ENCODE data around the gene HGFAC. TPM values are rescaled to one million over a fixed set of nuclear protein-coding genes. Genes with fewer than 3 reads are reported as not detected.

HGFAC gene
- total RNA-seq, 1 donor from 2014 or later: not detected

DNA sequence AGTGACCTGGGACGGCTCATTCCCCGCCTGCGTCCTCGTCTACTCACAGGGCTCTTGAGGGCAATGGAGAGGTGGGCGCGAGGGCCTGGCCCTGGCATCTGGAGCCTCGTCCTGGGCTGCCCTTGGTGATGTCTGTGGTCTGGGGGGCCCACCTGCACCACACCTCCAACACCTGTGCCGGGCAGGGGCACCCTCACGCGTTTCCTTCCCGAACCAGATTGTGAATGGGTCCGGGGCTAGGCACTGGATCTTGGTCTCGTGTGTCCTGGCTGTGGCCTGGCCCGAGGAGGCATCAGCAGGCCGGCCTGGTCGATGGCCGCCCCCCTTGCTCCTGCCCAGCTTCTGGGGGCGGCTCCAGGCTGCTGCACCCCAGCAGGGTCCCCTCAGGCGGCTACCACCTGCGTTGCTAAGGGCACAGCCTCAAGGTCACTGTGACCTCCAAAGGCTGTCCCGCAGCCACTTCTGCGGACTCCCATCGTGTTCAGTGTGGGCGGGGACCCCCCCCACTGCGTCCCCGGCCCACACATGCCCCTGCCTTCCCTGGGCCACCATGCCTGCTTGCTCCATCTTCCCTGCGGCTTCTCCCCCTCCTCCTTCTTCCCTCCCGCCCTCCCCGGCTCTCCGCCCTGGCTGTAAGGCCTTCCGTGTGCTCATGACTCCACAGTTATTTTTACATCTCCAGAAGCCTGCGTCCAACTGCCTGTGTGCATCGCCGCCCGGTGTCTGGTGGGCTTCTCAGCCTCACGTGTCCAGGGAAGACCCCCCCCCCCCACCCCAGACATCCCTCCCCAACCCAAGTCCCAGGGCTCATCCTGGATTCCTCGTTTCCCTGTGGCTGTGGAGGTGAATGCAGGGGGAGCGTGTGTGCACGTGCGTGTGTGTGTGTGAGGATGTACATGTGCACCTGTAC lies 25.2 kb downstream of the HGFAC start:
- Mint-ChIP-seq H3K36me3 (no peaks in the 10 kb centered on the region), H3K4me1 (peaks cover 31% of the 10 kb centered on the region), H3K27ac (no peak overlapping the region), H3K27me3 (ENCODE audit: insufficient read depth, low read depth) (peaks cover 11% of the 10 kb centered on the region), H3K4me3 (no peak overlapping the region), H3K9me3 (no peaks in the 10 kb centered on the region)
- Histone ChIP-seq H3K9ac (no peak overlapping the region), H3K4me2 (no peak overlapping the region), H3K27me3 (peaks cover 73% of the 10 kb centered on the region), H3F3A (ENCODE audit: low read depth) (peaks cover 25% of the 10 kb centered on the region), H3K4me1 (peaks cover 12% of the 10 kb centered on the region), H3K27ac (no peak overlapping the region), H4K20me1 (ENCODE audit: low read depth) (peaks cover 4% of the 10 kb centered on the region), H2AFZ (replicated peaks) (no peak overlapping the region), H3K36me3 (no peaks in the 10 kb centered on the region), H3K4me3 (no peak overlapping the region), H3K79me2 (ENCODE audit: low read depth) (no peaks in the 10 kb centered on the region), H3K9me3 (ENCODE audit: low read depth) (no peaks in the 10 kb centered on the region)
- DNase-seq (ENCODE audit: low spot score): peak; percentile 2
- TF ChIP-seq, protein P1, sequence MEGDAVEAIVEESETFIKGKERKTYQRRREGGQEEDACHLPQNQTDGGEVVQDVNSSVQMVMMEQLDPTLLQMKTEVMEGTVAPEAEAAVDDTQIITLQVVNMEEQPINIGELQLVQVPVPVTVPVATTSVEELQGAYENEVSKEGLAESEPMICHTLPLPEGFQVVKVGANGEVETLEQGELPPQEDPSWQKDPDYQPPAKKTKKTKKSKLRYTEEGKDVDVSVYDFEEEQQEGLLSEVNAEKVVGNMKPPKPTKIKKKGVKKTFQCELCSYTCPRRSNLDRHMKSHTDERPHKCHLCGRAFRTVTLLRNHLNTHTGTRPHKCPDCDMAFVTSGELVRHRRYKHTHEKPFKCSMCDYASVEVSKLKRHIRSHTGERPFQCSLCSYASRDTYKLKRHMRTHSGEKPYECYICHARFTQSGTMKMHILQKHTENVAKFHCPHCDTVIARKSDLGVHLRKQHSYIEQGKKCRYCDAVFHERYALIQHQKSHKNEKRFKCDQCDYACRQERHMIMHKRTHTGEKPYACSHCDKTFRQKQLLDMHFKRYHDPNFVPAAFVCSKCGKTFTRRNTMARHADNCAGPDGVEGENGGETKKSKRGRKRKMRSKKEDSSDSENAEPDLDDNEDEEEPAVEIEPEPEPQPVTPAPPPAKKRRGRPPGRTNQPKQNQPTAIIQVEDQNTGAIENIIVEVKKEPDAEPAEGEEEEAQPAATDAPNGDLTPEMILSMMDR (IDR thresholded peaks at IDR 0.05): no peak
- TF ChIP-seq EZH2phosphoT487 (IDR thresholded peaks at IDR 0.05) (no peak), EZH2 (IDR thresholded peaks at IDR 0.05) (no peak)

DNA sequence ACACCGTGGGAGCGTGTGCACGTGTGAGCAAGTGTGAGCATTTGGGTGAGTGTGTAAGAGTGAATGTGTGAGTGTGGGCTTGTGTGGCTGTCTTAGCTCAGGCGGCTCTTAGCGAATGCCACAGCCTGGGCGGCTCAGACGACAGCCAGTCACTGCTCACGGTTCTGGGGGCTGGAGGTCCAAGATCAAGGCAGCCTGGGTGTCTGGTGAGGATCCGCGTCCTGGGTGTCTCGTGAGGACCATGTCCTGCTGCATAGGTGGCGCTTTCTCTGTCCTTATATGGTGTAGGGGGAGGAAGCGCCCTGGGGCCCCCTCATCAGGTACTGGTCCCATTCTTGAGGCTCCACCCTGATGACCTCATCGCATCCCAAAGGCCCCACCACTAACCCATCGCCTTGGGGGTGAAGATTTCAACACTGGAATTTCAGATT lies 25.8 kb downstream of the HGFAC start:
- Histone ChIP-seq H3K4me3 (no peak overlapping the region), H3K9me3 (ENCODE audit: low read depth) (no peaks in the 10 kb centered on the region), H4K20me1 (ENCODE audit: low read depth) (no peaks in the 10 kb centered on the region), H3K27me3 (peaks cover 72% of the 10 kb centered on the region), H3K36me3 (no peaks in the 10 kb centered on the region), H3K9ac (no peak overlapping the region), H2AFZ (replicated peaks) (no peak overlapping the region), H3K4me2 (no peak overlapping the region), H3K4me1 (peaks cover 12% of the 10 kb centered on the region), H3F3A (ENCODE audit: low read depth) (peaks cover 20% of the 10 kb centered on the region), H3K27ac (no peak overlapping the region), H3K79me2 (ENCODE audit: low read depth) (no peaks in the 10 kb centered on the region)
- H3K4me3 Mint-ChIP-seq: no peak overlapping the region
- TF ChIP-seq, protein P1 (IDR thresholded peaks at IDR 0.05): no peak
- TF ChIP-seq EZH2phosphoT487 (IDR thresholded peaks at IDR 0.05) (no peak), EZH2 (IDR thresholded peaks at IDR 0.05) (no peak)
- H3K27me3 Mint-ChIP-seq (ENCODE audit: insufficient read depth, low read depth): peaks cover 12% of the 10 kb centered on the region
- peaks cover 26% of the 10 kb centered on the region for H3K4me1 Mint-ChIP-seq
- peak; percentile 6 for DNase-seq (ENCODE audit: low spot score)
- H3K27ac Mint-ChIP-seq: no peak overlapping the region
- no peaks in the 10 kb centered on the region for H3K9me3 Mint-ChIP-seq
- H3K36me3 Mint-ChIP-seq: no peaks in the 10 kb centered on the region

DNA sequence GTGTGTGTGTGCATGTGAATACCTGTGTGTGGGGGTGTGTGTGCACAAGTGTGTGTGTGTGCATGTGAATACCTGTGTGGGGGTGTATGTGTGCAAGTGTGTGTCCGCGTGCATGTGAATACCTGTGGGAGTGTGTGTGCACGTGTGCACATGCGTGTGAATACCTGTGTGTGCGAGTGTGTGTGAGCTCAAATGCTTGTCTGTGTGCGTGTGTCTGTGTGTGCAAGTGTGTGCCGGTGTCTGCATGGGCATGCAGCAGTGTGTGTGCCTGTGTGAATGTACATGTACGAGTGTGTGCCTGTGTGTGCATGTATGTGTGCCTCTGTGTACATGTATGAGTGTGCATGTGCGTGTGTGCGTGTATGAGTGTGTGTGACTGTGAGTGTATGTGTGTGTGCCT lies 26.4 kb downstream of the HGFAC start:
- H3K4me1 ChIP-seq: peaks cover 6% of the 10 kb centered on the region
- H3K4me3 ChIP-seq: no peak overlapping the region
- peaks cover 17% of the 10 kb centered on the region for H3F3A ChIP-seq (ENCODE audit: low read depth)
- H3K9ac ChIP-seq: no peak overlapping the region
- H4K20me1 ChIP-seq (ENCODE audit: low read depth): no peaks in the 10 kb centered on the region
- peaks cover 67% of the 10 kb centered on the region for H3K27me3 ChIP-seq
- Mint-ChIP-seq H3K36me3 (no peaks in the 10 kb centered on the region), H3K4me3 (no peak overlapping the region), H3K4me1 (peaks cover 23% of the 10 kb centered on the region), H3K9me3 (no peaks in the 10 kb centered on the region), H3K27me3 (ENCODE audit: insufficient read depth, low read depth) (peaks cover 10% of the 10 kb centered on the region), H3K27ac (no peak overlapping the region)
- no peak overlapping the region for H2AFZ ChIP-seq (replicated peaks)
- no peaks in the 10 kb centered on the region for H3K79me2 ChIP-seq (ENCODE audit: low read depth)
- H3K27ac ChIP-seq: no peak overlapping the region
- TF ChIP-seq, protein P1 (IDR thresholded peaks at IDR 0.05): no peak
- TF ChIP-seq EZH2phosphoT487 (IDR thresholded peaks at IDR 0.05) (no peak), EZH2 (IDR thresholded peaks at IDR 0.05) (no peak)
- H3K9me3 ChIP-seq (ENCODE audit: low read depth): no peaks in the 10 kb centered on the region
- DNase-seq (ENCODE audit: low spot score): peak; percentile 1
- H3K4me2 ChIP-seq: no peak overlapping the region
- H3K36me3 ChIP-seq: no peaks in the 10 kb centered on the region
